GM23248 (cell line): ENCODE results near the gene CASKIN1. TPM values are rescaled to one million over a fixed set of nuclear protein-coding genes. Genes with fewer than 3 reads are reported as not detected.

Source experiments
- DNase-seq: peaks from one replicate; pipeline ENCODE4 v3.0.0-alpha.2; 2015
- H2AFZ ChIP-seq: fragments of 200-600 bp; sonication (generic); 2 replicates; pipeline ENCODE4 v1.6.1; 2016; ENCODE audit warnings: antibody characterized with exemption
- H3F3A ChIP-seq: fragments of 200-600 bp; sonication (generic); 2 replicates; pipeline ENCODE4 v1.6.1; 2016; ENCODE audit warnings: mild to moderate bottlenecking, antibody characterized with exemption, mixed run types; ENCODE audit not compliant: insufficient read depth
- H3K27ac ChIP-seq: fragments of 200-600 bp; sonication (generic); 2 replicates; pipeline ENCODE4 v1.5.1; 2016; ENCODE audit warnings: mild to moderate bottlenecking
- H3K27me3 ChIP-seq: fragments of 200-600 bp; sonication (generic); replicated peaks from 2 replicates; pipeline ENCODE4 v1.6.1; 2016; ENCODE audit warnings: mild to moderate bottlenecking; ENCODE audit not compliant: insufficient read depth
- H3K36me3 ChIP-seq: fragments of 200-600 bp; sonication (generic); 2 replicates; pipeline ENCODE4 v1.6.1; 2016; ENCODE audit warnings: low read depth, mild to moderate bottlenecking
- H3K4me1 ChIP-seq: fragments of 200-600 bp; sonication (generic); 2 replicates; pipeline ENCODE4 v1.6.1; 2016; ENCODE audit warnings: mild to moderate bottlenecking; ENCODE audit not compliant: insufficient read depth
- H3K4me2 ChIP-seq: fragments of 200-600 bp; sonication (generic); one replicate; pipeline ENCODE4 v1.6.1; 2016; ENCODE audit warnings: mild to moderate bottlenecking; ENCODE audit not compliant: unreplicated experiment
- H3K4me3 ChIP-seq: fragments of 200-600 bp; sonication (generic); 2 replicates; pipeline ENCODE4 v1.5.1; 2016; ENCODE audit warnings: mild to moderate bottlenecking
- H3K79me2 ChIP-seq: fragments of 200-600 bp; sonication (generic); 2 replicates; pipeline ENCODE4 v1.6.1; 2016; ENCODE audit warnings: mild to moderate bottlenecking; ENCODE audit not compliant: insufficient read depth
- H3K9ac ChIP-seq: fragments of 200-600 bp; sonication (generic); 2 replicates; pipeline ENCODE4 v1.6.1; 2016; ENCODE audit warnings: mild to moderate bottlenecking
- H3K9me2 ChIP-seq: fragments of 200-600 bp; sonication (generic); 2 replicates; pipeline ENCODE4 v1.6.1; 2016; ENCODE audit warnings: mixed run types, mild to moderate bottlenecking, moderate library complexity; ENCODE audit not compliant: insufficient read depth
- H3K9me3 ChIP-seq: fragments of 200-600 bp; sonication (generic); one replicate; pipeline ENCODE4 v1.6.1; 2017; ENCODE audit warnings: low read depth
- H4K20me1 ChIP-seq: fragments of 200-600 bp; sonication (generic); 2 replicates; pipeline ENCODE4 v1.6.0; 2016; ENCODE audit not compliant: insufficient read depth
- EZH2 ChIP-seq: fragments of 200-600 bp; sonication (generic); IDR thresholded peaks from 2 replicates; pipeline ENCODE4 v1.6.1; 2018; ENCODE audit warnings: antibody characterized with exemption, mild to moderate bottlenecking; ENCODE audit not compliant: insufficient read depth, poor library complexity, severe bottlenecking
- EZH2phosphoT487 ChIP-seq: fragments of 200-600 bp; sonication (generic); IDR thresholded peaks from 2 replicates; pipeline ENCODE4 v1.6.1; 2018; ENCODE audit warnings: antibody characterized with exemption, moderate library complexity, mild to moderate bottlenecking, low read depth; ENCODE audit not compliant: insufficient read depth
- WGBS, 2 experiments: methylation state at CpG; one replicate each; pipeline ENCODE4 v1.1.6; 2015 to 2017; ENCODE audit warnings: low lambda C conversion rate in 2 of 2, low coverage in 1 of 2; ENCODE audit errors: missing lambda C conversion rate in 2 of 2; 5-methylcytosine and 5-hydroxymethylcytosine counted together
- in situ Hi-C: fragments of 300-500 bp; cut with MboI; formaldehyde crosslinking; loops from 2 replicates; pipeline ENCODE4 v1.15.0; 2020
- polyA plus RNA-seq: library from polyadenylated mRNA; unstranded; fragments of >200 nt; fragmentation: Nextera tagmentation; extraction: Ambion mirVana; gene quantifications from 2 replicates; pipeline ENCODE4 v1.2.1, GENCODE V29; 2016
- total RNA-seq: library from RNA; depleted of rRNA; stranded (reverse); fragments of >200 nt; shearing (Covaris generic); gene quantifications from 2 replicates; pipeline ENCODE4 v1.2.3, GENCODE V29; 2014

The CASKIN1 gene
- total and polyA plus RNA-seq, 2 experiments from 2014 or later: not detected

DNA sequence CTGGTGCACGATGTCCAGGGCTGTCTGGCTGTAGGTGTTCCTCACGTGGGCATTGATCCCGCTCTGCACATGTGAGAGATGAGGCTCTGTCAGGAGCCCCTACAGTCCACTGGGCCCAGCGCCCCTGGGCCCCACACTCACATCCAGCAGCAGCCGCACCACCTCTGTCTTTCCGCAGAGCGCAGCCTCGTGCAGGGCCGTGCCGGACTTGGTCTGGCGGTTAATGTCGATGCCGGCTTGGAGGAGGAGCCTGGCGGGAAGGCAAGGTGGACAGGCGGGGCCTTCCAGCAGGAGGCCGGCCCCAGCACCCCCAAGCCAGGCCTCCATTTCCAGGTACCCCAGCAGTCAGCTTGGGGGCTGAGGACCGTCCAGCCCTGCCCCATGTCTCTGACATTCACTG lies 9.2 kb downstream of the CASKIN1 start:
- Histone ChIP-seq H3K79me2 (no peaks in the 10 kb centered on the region), H2AFZ (no peak overlapping the region), H3F3A (no peaks in the 10 kb centered on the region), H4K20me1 (no peaks in the 10 kb centered on the region), H3K4me1 (no peaks in the 10 kb centered on the region), H3K9ac (no peak overlapping the region), H3K27ac (no peak overlapping the region), H3K4me2 (no peak overlapping the region), H3K27me3 (no peaks in the 10 kb centered on the region), H3K36me3 (no peaks in the 10 kb centered on the region), H3K9me3 (no peaks in the 10 kb centered on the region), H3K9me2 (no peaks in the 10 kb centered on the region), H3K4me3 (no peak overlapping the region)
- WGBS, 2 experiments: 75 to 82% methylated on average over 16 to 17 of the region's 17 CpGs
- in situ Hi-C loops: no loop called here
- no peak for DNase-seq
- TF ChIP-seq EZH2phosphoT487: no peak
- no peak for TF ChIP-seq EZH2

DNA sequence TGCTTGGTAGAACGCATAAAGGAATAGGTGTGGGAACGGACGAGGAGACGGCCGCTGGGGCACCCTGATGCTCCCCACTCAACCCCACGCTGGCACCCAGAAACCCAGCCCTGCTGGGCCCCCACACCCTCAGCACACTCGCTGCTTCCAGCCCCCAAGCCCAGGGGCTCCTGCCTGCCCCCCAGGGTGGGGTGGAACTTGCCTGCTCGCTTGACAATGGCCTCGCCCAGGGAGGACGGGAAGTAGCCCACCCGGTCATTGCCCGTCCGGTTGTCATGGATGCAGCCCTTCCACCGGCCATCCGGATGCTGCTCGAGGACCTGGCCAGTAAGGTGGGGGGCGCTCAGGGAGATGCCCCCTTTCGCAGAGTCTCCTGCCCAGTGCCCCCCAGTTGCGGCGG lies 9.9 kb downstream of the CASKIN1 start:
- Histone ChIP-seq H3K27ac (no peak overlapping the region), H3F3A (no peaks in the 10 kb centered on the region), H3K9ac (no peak overlapping the region), H2AFZ (no peak overlapping the region), H4K20me1 (no peaks in the 10 kb centered on the region), H3K4me1 (no peaks in the 10 kb centered on the region), H3K36me3 (no peaks in the 10 kb centered on the region), H3K9me2 (no peaks in the 10 kb centered on the region), H3K4me2 (no peak overlapping the region), H3K27me3 (no peaks in the 10 kb centered on the region), H3K9me3 (no peaks in the 10 kb centered on the region), H3K79me2 (no peaks in the 10 kb centered on the region), H3K4me3 (no peak overlapping the region)
- DNase-seq: no peak
- in situ Hi-C loops: no loop called here
- 87 to 91% methylated on average over 15 to 20 of the region's 20 CpGs for WGBS, 2 experiments
- TF ChIP-seq EZH2phosphoT487 (no peak), EZH2 (no peak)

DNA sequence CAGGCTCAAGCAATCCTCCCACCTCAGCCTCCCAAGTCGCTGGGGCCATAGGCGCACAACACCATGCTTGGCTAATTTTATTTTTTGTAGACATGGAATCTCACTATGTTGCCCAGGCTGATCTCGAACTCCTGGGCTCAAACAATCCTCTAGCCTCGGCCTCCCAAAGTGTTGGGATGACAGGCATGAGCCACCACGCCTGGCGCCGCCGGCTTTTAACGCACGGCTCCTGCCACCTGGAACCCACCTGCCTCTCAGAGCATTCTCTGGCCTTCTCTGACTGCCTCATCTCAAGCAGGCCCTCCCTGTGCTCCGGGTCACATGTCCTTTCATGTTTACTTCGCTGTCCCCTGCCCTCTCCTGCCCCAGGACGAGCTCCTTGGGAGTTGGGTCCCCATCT lies 10.3 kb downstream of the CASKIN1 start:
- Histone ChIP-seq H3K9me2 (no peaks in the 10 kb centered on the region), H3K79me2 (no peaks in the 10 kb centered on the region), H3K36me3 (no peaks in the 10 kb centered on the region), H3F3A (no peaks in the 10 kb centered on the region), H3K9ac (no peak overlapping the region), H3K4me1 (no peaks in the 10 kb centered on the region), H3K4me3 (no peak overlapping the region), H3K27me3 (no peaks in the 10 kb centered on the region), H3K27ac (no peak overlapping the region), H4K20me1 (no peaks in the 10 kb centered on the region), H3K4me2 (no peak overlapping the region), H3K9me3 (no peaks in the 10 kb centered on the region), H2AFZ (no peak overlapping the region)
- TF ChIP-seq EZH2phosphoT487 (no peak), EZH2 (no peak)
- no peak for DNase-seq
- whole genome bisulfite sequencing, 2 experiments: 78 to 80% methylated on average over 12 to 13 of the region's 13 CpGs
- in situ Hi-C loops: no loop called here

DNA sequence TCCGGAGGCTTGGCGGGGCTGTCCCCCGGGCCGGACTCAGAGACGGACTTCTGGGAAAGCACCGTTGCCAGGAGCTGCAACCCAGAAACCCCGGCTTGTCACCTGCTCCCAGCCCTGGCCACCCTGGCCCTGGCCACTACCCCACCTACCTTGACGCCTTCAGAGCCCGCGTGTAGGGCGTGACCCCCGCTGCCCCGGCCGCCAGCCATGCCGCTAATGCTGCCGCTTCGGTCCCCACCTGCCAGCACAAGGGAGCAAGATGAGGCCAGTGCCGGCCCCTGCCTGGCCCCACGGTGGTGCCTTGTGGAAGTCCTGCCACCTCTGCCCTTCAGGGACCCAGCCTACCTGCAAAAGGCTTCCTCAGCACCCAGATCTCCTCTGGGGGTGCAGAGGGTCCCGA lies 11.4 kb downstream of the CASKIN1 start:
- Histone ChIP-seq H4K20me1 (no peaks in the 10 kb centered on the region), H3F3A (no peaks in the 10 kb centered on the region), H2AFZ (no peak overlapping the region), H3K9me3 (no peaks in the 10 kb centered on the region), H3K4me2 (no peak overlapping the region), H3K4me1 (no peaks in the 10 kb centered on the region), H3K27ac (no peak overlapping the region), H3K9me2 (no peaks in the 10 kb centered on the region), H3K9ac (no peak overlapping the region), H3K27me3 (no peaks in the 10 kb centered on the region), H3K36me3 (no peaks in the 10 kb centered on the region), H3K4me3 (no peak overlapping the region), H3K79me2 (no peaks in the 10 kb centered on the region)
- TF ChIP-seq EZH2phosphoT487 (no peak), EZH2 (no peak)
- WGBS, 2 experiments: 88 to 89% methylated on average over 18 to 19 of the region's 20 CpGs
- no peak for DNase-seq
- in situ Hi-C loops: no loop called here

DNA sequence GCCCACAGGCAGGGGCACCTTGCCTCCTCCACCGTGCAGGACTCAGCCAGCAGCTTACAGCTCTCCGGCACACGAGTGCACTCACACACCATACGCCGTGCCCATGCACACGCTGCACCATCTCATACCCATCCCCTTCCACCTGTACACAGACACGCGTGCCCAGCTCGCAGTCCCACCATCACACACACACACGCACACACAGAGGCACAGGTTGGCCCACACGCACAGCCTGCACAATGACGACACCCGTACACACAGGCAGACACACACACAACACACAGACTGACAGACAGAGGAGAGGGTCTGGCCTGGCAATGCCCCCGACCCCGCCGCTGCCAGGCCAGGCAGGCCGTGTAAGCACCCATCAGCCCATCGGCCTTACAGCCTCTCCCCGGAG lies 12.1 kb downstream of the CASKIN1 start:
- H3K9ac ChIP-seq: no peak overlapping the region
- 83 to 84% methylated on average over 19 of the region's 19 CpGs for WGBS, 2 experiments
- TF ChIP-seq EZH2phosphoT487: no peak
- TF ChIP-seq EZH2: no peak
- no peaks in the 10 kb centered on the region for H3K4me1 ChIP-seq
- no peaks in the 10 kb centered on the region for H3K9me2 ChIP-seq
- H3K36me3 ChIP-seq: no peaks in the 10 kb centered on the region
- H3K27me3 ChIP-seq: no peaks in the 10 kb centered on the region
- H3K79me2 ChIP-seq: no peaks in the 10 kb centered on the region
- H3K4me3 ChIP-seq: no peak overlapping the region
- no peak overlapping the region for H2AFZ ChIP-seq
- H3F3A ChIP-seq: no peaks in the 10 kb centered on the region
- DNase-seq: no peak
- no peak overlapping the region for H3K27ac ChIP-seq
- no peak overlapping the region for H3K4me2 ChIP-seq
- in situ Hi-C loops: no loop called here
- no peaks in the 10 kb centered on the region for H3K9me3 ChIP-seq
- H4K20me1 ChIP-seq: no peaks in the 10 kb centered on the region
